Omental fat pad (tissue), 4 donors: ENCODE results near the gene ATP5F1B. TPM values are rescaled to one million over a fixed set of nuclear protein-coding genes. Genes with fewer than 3 reads are reported as not detected.
"Not testable (repeated sequence)": the region's sequence is repeated elsewhere in the genome, so short reads cannot be mapped to it uniquely, and the experiment has no call there.

ENCODE experiments used
- ATAC-seq: fragments of 150-250 bp; one replicate; pipeline ENCODE4 v1.9.1; 2016; ENCODE audit warnings: mild to moderate bottlenecking, moderate library complexity; ENCODE audit not compliant: low FRiP score
- DNase-seq: peaks from one replicate; pipeline ENCODE4 v3.0.0-alpha.2; 2019; ENCODE audit warnings: low spot score
- CTCF ChIP-seq, 3 donors: fragments of 450-650 bp; IDR thresholded peaks; one replicate each; pipeline ENCODE4 v1.5.1; 2016 to 2017; ENCODE audit warnings: antibody characterized with exemption in 3 of 3, mild to moderate bottlenecking in 3 of 3, moderate library complexity in 2 of 3
- total RNA-seq, 4 donors: library from RNA; depleted of rRNA; stranded (reverse); fragments of >200 nt; gene quantifications; one replicate each; pipeline ENCODE4 v1.1.0, GENCODE V29; 2016

Gene ATP5F1B
- total RNA-seq, 4 donors from 2014 or later = 368 to 495 (median 458) TPM

DNA sequence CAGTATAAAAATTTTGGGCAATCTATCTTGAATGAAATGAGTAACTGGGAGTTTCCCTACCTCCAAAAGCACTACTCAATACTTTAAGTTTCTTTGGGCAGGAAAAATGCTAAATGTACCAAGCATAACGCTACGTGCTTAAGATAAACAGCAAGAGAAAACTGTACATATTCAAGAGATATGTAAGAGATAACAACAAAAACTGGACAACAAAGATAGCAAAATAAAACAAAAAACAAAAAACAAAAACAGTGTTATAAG lies 22.3 kb upstream of the ATP5F1B start:
- DNase-seq = no peak
- no peak for ATAC-seq
- TF ChIP-seq CTCF (IDR thresholded peaks at IDR 0.05) = no peak

DNA sequence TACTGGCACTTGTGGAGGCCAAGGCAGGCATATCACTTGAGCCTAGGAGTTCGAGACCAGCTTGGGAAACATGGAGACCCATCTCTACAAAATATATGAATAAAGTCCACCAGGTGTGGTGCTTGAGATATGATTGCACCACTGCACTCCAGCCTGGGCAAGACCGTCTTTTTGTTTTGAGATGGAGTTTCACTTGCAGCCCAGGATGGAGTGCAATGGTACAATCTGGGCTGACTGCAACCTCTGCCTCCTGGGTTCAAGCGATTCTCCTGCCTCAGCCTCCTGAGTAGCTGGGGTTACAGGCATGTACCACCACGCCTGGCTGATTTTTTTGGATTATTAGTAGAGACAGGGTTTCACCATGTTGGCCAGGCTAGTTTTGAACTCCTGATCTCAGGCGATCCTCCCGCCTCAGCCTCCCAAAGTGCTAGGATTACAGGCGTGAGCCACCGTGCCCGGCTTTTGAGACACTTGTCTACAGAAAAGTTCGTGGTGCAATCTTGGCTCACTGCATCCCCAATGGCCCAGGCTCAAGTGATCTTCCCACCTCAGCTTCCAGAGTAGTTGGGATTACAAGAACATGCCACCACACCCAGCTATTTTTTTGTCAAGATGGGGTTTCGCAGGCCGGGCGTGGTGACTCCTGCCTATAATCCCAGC lies 16.3 kb upstream of the ATP5F1B start:
- TF ChIP-seq CTCF (IDR thresholded peaks at IDR 0.05) = no peak
- ATAC-seq = no peak
- DNase-seq = no peak

- DNase-seq (no peak), ATAC-seq (no peak)
- TF ChIP-seq CTCF (IDR thresholded peaks at IDR 0.05) = no peak
Observed at GRCh38 chr12:56661560-56661959, 15.8 kb upstream of the ATP5F1B start.

GRCh38 chr12:56658921-56659320 lies 13.1 kb upstream of the ATP5F1B start:
- TF ChIP-seq CTCF (IDR thresholded peaks at IDR 0.05) = no peak
- DNase-seq (no peak), ATAC-seq (no peak)

- ATAC-seq (no peak), DNase-seq (no peak)
- no peak for TF ChIP-seq CTCF (IDR thresholded peaks at IDR 0.05)
Observed at GRCh38 chr12:56657416-56658379, 11.9 kb upstream of the ATP5F1B start.

GRCh38 chr12:56653781-56654180 lies 8.0 kb upstream of the ATP5F1B start:
- ATAC-seq, DNase-seq: not testable (repeated sequence)

GRCh38 chr12:56648023-56648422 lies 2.2 kb upstream of the ATP5F1B start:
- not testable (repeated sequence) for ATAC-seq, DNase-seq

DNA sequence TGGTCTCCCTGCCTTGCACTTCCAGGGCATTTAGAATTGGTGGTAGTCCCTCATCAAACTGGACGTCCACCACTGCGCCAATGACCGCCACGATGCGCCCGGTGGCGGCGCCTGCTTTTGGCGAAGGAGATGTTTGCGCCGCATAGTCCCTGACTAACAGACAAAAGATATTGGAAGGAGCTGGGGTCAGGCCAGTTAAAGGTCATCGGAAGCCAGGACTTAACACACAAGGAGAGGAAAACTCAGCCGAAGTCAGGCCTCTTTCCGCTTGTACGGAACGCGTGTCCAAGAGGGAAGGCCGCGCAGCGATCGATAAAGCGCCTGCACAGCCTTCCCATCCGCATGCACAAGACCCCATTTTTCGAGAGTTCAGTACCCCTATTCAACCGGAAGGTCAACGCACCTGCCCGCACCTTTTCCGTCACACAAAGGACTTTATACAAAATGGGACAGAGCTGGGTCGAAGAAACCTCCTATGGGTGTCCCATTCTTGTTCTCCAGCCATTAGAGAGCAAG lies 525 bp downstream of the ATP5F1B start:
- no peak for TF ChIP-seq CTCF (IDR thresholded peaks at IDR 0.05)
- DNase-seq = no peak
- no peak for ATAC-seq
